Gastroesophageal sphincter (tissue), 3 donors: Measurements from ENCODE around the gene SCAF4.

ENCODE experiments used
- EP300 ChIP-seq: sonication (generic); formaldehyde crosslinking; IDR thresholded peaks from one replicate; pipeline ENCODE4 v1.6.1; 2017; ENCODE audit warnings: antibody characterized with exemption, mild to moderate bottlenecking
- POLR2A ChIP-seq, 2 donors: fragments of 450-650 bp; IDR thresholded peaks; one replicate each; pipeline ENCODE4 v1.6.1; 2017; ENCODE audit warnings: antibody characterized with exemption in 2 of 2, mild to moderate bottlenecking in 2 of 2, moderate library complexity in 1 of 2
- POLR2AphosphoS5 ChIP-seq: sonication (generic); formaldehyde crosslinking; IDR thresholded peaks from one replicate; pipeline ENCODE4 v1.6.1; 2017; ENCODE audit warnings: antibody characterized with exemption
- TF ChIP-seq, protein P1 (sequence below), 4 experiments: fragments of 200-600 bp in 2 of 4; fragments of 450-650 bp in 2 of 4; sonication (generic) in 1 of 4; IDR thresholded peaks; one replicate each; pipeline ENCODE4 v1.5.1; 2017 to 2019; ENCODE audit warnings: antibody characterized with exemption in 4 of 4, mild to moderate bottlenecking in 2 of 4, moderate library complexity in 2 of 4

DNA sequence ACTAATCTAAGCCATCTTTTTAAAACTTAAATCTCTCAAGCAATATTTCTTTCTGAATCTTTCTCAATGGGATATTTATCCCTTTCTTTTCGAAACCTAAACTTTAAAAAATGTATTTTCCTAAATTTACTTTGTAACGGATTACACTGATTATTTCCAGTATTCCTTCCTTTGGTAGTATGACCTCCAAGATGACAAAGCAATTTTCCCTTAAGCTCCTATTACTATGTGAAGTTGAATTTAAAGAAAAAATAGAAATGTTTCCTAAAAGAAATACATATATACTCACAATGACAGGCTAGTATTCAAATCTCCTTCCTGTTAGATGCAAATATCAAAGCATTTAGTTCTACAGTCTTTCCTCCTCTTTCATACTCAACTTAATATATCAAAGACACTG, 15.8 kb downstream of the SCAF4 start:
- TF ChIP-seq, protein P1, sequence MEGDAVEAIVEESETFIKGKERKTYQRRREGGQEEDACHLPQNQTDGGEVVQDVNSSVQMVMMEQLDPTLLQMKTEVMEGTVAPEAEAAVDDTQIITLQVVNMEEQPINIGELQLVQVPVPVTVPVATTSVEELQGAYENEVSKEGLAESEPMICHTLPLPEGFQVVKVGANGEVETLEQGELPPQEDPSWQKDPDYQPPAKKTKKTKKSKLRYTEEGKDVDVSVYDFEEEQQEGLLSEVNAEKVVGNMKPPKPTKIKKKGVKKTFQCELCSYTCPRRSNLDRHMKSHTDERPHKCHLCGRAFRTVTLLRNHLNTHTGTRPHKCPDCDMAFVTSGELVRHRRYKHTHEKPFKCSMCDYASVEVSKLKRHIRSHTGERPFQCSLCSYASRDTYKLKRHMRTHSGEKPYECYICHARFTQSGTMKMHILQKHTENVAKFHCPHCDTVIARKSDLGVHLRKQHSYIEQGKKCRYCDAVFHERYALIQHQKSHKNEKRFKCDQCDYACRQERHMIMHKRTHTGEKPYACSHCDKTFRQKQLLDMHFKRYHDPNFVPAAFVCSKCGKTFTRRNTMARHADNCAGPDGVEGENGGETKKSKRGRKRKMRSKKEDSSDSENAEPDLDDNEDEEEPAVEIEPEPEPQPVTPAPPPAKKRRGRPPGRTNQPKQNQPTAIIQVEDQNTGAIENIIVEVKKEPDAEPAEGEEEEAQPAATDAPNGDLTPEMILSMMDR (IDR thresholded peaks at IDR 0.05): no peak
- TF ChIP-seq POLR2A (IDR thresholded peaks at IDR 0.05): no peak
- no peak for TF ChIP-seq POLR2AphosphoS5
- TF ChIP-seq EP300: no peak
